Cerebellar nuclear complex (tissue), 1 donor: ENCODE results near the gene MYB.
"Not testable (repeated sequence)": the region's sequence is repeated elsewhere in the genome, so short reads cannot be mapped to it uniquely, and the experiment has no call there.

Source experiments
- DNase-seq, 2 experiments: peaks; one replicate each; lab custom pipeline; 2025; lab: John Stamatoyannopoulos, UW

The MYB gene

GRCh38 chr6:135180542-135181332, at the start of gene MYB:
TSS of gene MYB (plus strand) at chr6:135181308. CDS start at chr6:135181514, 206 bp downstream.
- DNase-seq, result no peak

GRCh38 chr6:135132776-135133175, 48.3 kb upstream of the MYB start:
- DNase-seq, result no peak

GRCh38 chr6:135135835-135136234, 45.3 kb upstream of the MYB start:
- no peak for DNase-seq

- DNase-seq, result no peak
These were observed 43.3 kb upstream of the MYB start for GRCh38 chr6:135137826-135138225.

GRCh38 chr6:135141182-135141581, 39.9 kb upstream of the MYB start:
- DNase-seq, result no peak

GRCh38 chr6:135141728-135142127, 39.4 kb upstream of the MYB start:
- DNase-seq, result no peak

- not testable (repeated sequence) for DNase-seq
These were observed 38.9 kb upstream of the MYB start for GRCh38 chr6:135142232-135142631.

- DNase-seq, result no peak
These were observed 36.4 kb upstream of the MYB start for GRCh38 chr6:135144673-135145062.

GRCh38 chr6:135145063-135145800, 35.9 kb upstream of the MYB start:
- DNase-seq, result no peak

- DNase-seq, result no peak
These were observed 34.8 kb upstream of the MYB start for GRCh38 chr6:135146162-135146934.

- DNase-seq, result no peak
These were observed 33.2 kb upstream of the MYB start for GRCh38 chr6:135147637-135148592.

GRCh38 chr6:135148889-135149288, 32.2 kb upstream of the MYB start:
- no peak for DNase-seq

- no peak for DNase-seq
These were observed 31.7 kb upstream of the MYB start for GRCh38 chr6:135149376-135149775.

- not testable (repeated sequence) for DNase-seq
These were observed 30.6 kb upstream of the MYB start for GRCh38 chr6:135150481-135150880.

- DNase-seq, result not testable (repeated sequence)
These were observed 27.0 kb upstream of the MYB start for GRCh38 chr6:135154125-135154524.

GRCh38 chr6:135158397-135158796, 22.7 kb upstream of the MYB start:
- no peak for DNase-seq

- DNase-seq, result no peak
These were observed 21.6 kb upstream of the MYB start for GRCh38 chr6:135159531-135159930.

GRCh38 chr6:135161411-135162395, 19.4 kb upstream of the MYB start:
- DNase-seq, result no peak

- no peak for DNase-seq
These were observed 18.2 kb upstream of the MYB start for GRCh38 chr6:135162678-135163439.

- DNase-seq, result no peak
These were observed 17.7 kb upstream of the MYB start for GRCh38 chr6:135163440-135163738.
